Activated CD8-positive, alpha-beta memory T cell treated with anti-CD3 and anti-CD28 coated beads, Interleukin-2, amount 10 ng/mL, durations not matched to agents 7 days and 5 days (primary cell): ENCODE results near the gene CCDC188. TPM values are rescaled to one million over a fixed set of nuclear protein-coding genes. Genes with fewer than 3 reads are reported as not detected.

Experiments used
- ATAC-seq: fragments of 150-1000 bp; cut with Tn5 transposase; one replicate; pipeline ENCODE4 v1.10.0; 2021; ENCODE audit warnings: moderate library complexity
- CTCF ChIA-PET: fragments of 350-600 bp; sonication (Branson Sonifier 250); formaldehyde crosslinking; loops from one replicate; lab custom pipeline; 2021; ENCODE audit warnings: antibody characterized with exemption; lab: Charles Lee
- DNase-seq: peaks from one replicate; pipeline ENCODE4 v3.0.0-alpha.2; 2020
- H3K27ac Mint-ChIP-seq: one replicate; pipeline ENCODE4 v1.8.0; 2021; ENCODE audit warnings: mild to moderate bottlenecking, mixed read lengths
- H3K27me3 Mint-ChIP-seq: one replicate; pipeline ENCODE4 v1.8.0; 2021; ENCODE audit warnings: mixed read lengths
- H3K36me3 Mint-ChIP-seq: one replicate; pipeline ENCODE4 v1.8.0; 2021; ENCODE audit warnings: mild to moderate bottlenecking, mixed read lengths
- H3K4me1 Mint-ChIP-seq: one replicate; pipeline ENCODE4 v1.8.0; 2021; ENCODE audit warnings: mixed read lengths
- H3K4me3 Mint-ChIP-seq: one replicate; pipeline ENCODE4 v1.8.0; 2021; ENCODE audit warnings: mild to moderate bottlenecking, moderate library complexity, mixed read lengths
- H3K9me3 Mint-ChIP-seq: one replicate; pipeline ENCODE4 v1.8.0; 2022; ENCODE audit warnings: low read depth, mixed read lengths
- total RNA-seq, 2 experiments: library from RNA; stranded (reverse); gene quantifications; one replicate each; pipeline ENCODE4 v1.2.3, GENCODE V29; 2021

Gene CCDC188
- total RNA-seq, 2 experiments from 2014 or later = not detected

GRCh38 chr22:20116951-20117632, 33.8 kb downstream of the CCDC188 start, which contains the start of gene TRMT2A:
Gene TRMT2A (minus strand): TSS chr22:20117226. CDS start chr22:20116906, 320 bp downstream.
- H3K4me1 Mint-ChIP-seq = peaks cover 62% of the 10 kb centered on the region
- ATAC-seq (peak; percentile 86), DNase-seq (peak; percentile 98)
- peak within 1 kb of the TSS; percentile 91 for H3K27ac Mint-ChIP-seq
- CTCF ChIA-PET = interaction anchor here (0.8 to 2.6 kb wide), 8 partner anchors 12 to 146 kb away, joined by 3 to 17 read pairs (median 4); no protein-coding TSS in a partner anchor
- no peaks in the 10 kb centered on the region for H3K9me3 Mint-ChIP-seq
- H3K4me3 Mint-ChIP-seq = peak within 1 kb of the TSS; percentile 89
- no peaks in the 10 kb centered on the region for H3K27me3 Mint-ChIP-seq
- H3K36me3 Mint-ChIP-seq = peaks cover 44% of the 10 kb centered on the region

- H3K27me3 Mint-ChIP-seq = no peaks in the 10 kb centered on the region
- H3K9me3 Mint-ChIP-seq = no peaks in the 10 kb centered on the region
- peaks cover 63% of the 10 kb centered on the region for H3K4me1 Mint-ChIP-seq
- peak overlapping the region; percentile 91 for H3K27ac Mint-ChIP-seq
- CTCF ChIA-PET = interaction anchor here (2.2 to 2.6 kb wide), 2 partner anchors 13 to 15 kb away, joined by 9 to 17 read pairs; no protein-coding TSS in a partner anchor
- DNase-seq (no peak), ATAC-seq (no peak)
- peak overlapping the region; percentile 89 for H3K4me3 Mint-ChIP-seq
- H3K36me3 Mint-ChIP-seq = peaks cover 39% of the 10 kb centered on the region
These were observed 34.4 kb downstream of the CCDC188 start for GRCh38 chr22:20116376-20116950.

GRCh38 chr22:20115691-20116375, 35.0 kb downstream of the CCDC188 start, which contains the start of gene RANBP1:
Gene RANBP1 (plus strand): TSS chr22:20116104. CDS start chr22:20116185, 81 bp downstream.
- DNase-seq (no peak), ATAC-seq (no peak)
- H3K27me3 Mint-ChIP-seq = no peaks in the 10 kb centered on the region
- peaks cover 40% of the 10 kb centered on the region for H3K36me3 Mint-ChIP-seq
- peak within 1 kb of the TSS; percentile 91 for H3K27ac Mint-ChIP-seq
- peaks cover 67% of the 10 kb centered on the region for H3K4me1 Mint-ChIP-seq
- CTCF ChIA-PET = interaction anchor here (2.2 to 2.6 kb wide), 2 partner anchors 13 to 14 kb away, joined by 9 to 17 read pairs; no protein-coding TSS in a partner anchor
- H3K4me3 Mint-ChIP-seq = peak within 1 kb of the TSS; percentile 89
- no peaks in the 10 kb centered on the region for H3K9me3 Mint-ChIP-seq

DNA sequence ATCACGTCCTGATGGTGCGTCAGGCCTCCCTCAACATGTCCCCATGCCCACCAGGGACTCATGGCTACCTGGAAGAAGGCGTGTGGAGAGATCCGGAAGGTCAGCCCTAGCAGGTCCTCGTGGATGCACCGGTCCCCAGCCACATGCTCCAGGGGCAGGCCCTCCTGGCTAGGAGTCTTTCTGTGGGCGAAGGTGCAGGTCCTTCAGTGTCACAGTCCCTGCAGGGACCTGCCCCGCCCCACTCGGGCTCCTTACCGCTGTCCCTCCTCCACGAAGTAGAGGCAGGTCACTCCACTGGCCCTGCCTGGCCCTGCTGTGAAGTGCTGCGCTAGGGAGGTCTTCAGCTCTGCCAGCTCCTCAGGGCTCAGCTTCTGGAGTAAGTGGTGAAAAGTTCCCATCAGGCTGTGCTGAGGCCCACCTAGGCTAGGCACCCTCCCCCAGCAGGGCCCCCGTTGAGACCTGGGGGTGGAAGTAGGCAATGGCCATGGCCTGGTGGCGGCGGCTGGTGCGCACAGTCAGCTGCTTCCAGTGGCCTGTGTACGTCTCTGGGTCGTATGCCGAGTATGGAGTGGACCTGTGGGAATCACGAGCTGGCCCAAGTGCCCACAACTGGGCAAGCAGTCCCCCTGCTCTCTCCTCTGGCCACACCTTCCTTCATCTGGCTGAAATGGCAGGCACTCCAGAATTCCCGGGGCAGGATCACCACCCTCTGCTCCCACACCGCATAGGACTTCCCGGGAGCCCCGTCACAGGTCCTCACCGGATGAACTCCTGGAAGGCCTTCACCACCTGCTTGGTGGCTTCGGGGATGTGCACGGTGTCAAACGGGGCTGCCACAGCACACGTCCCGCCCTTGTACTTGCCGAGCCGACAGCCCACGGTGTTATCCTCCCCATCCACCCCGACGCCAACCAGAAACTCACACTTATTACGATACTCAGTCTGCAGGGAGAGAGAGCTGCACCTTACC, 36.1 kb downstream of the CCDC188 start:
- Mint-ChIP-seq H3K27me3 (no peaks in the 10 kb centered on the region), H3K36me3 (peaks cover 31% of the 10 kb centered on the region), H3K4me3 (peak overlapping the region; percentile 37), H3K27ac (peak overlapping the region; percentile 64), H3K4me1 (peaks cover 60% of the 10 kb centered on the region), H3K9me3 (no peaks in the 10 kb centered on the region)
- CTCF ChIA-PET = interaction anchor here (0.9 kb wide), 1 partner anchor 23 kb away, joined by 3 read pairs; no protein-coding TSS in a partner anchor
- DNase-seq (no peak), ATAC-seq (no peak)

- CTCF ChIA-PET = no interaction called here
These were observed 37.1 kb downstream of the CCDC188 start for GRCh38 chr22:20113551-20114310.

GRCh38 chr22:20112623-20113511, 38.0 kb downstream of the CCDC188 start:
- ATAC-seq = no peak
- H3K4me3 Mint-ChIP-seq = no peak overlapping the region
- DNase-seq = no peak
- CTCF ChIA-PET = interaction anchor here (2.9 kb wide), 1 partner anchor 11 kb away, joined by 21 read pairs; no protein-coding TSS in a partner anchor
- H3K27ac Mint-ChIP-seq = peak overlapping the region; percentile 70
- H3K36me3 Mint-ChIP-seq = peaks cover 20% of the 10 kb centered on the region
- peaks cover 46% of the 10 kb centered on the region for H3K4me1 Mint-ChIP-seq
- H3K27me3 Mint-ChIP-seq = no peaks in the 10 kb centered on the region
- no peaks in the 10 kb centered on the region for H3K9me3 Mint-ChIP-seq

More at GRCh38 chr22:20113551-20114310, 37.1 kb downstream of the CCDC188 start:
- H3K27me3 Mint-ChIP-seq = no peaks in the 10 kb centered on the region
- peaks cover 23% of the 10 kb centered on the region for H3K36me3 Mint-ChIP-seq
- ATAC-seq (no peak), DNase-seq (no peak)
- peak overlapping the region; percentile 64 for H3K27ac Mint-ChIP-seq
- peaks cover 51% of the 10 kb centered on the region for H3K4me1 Mint-ChIP-seq
- no peaks in the 10 kb centered on the region for H3K9me3 Mint-ChIP-seq
- peak overlapping the region; percentile 17 for H3K4me3 Mint-ChIP-seq

DNA sequence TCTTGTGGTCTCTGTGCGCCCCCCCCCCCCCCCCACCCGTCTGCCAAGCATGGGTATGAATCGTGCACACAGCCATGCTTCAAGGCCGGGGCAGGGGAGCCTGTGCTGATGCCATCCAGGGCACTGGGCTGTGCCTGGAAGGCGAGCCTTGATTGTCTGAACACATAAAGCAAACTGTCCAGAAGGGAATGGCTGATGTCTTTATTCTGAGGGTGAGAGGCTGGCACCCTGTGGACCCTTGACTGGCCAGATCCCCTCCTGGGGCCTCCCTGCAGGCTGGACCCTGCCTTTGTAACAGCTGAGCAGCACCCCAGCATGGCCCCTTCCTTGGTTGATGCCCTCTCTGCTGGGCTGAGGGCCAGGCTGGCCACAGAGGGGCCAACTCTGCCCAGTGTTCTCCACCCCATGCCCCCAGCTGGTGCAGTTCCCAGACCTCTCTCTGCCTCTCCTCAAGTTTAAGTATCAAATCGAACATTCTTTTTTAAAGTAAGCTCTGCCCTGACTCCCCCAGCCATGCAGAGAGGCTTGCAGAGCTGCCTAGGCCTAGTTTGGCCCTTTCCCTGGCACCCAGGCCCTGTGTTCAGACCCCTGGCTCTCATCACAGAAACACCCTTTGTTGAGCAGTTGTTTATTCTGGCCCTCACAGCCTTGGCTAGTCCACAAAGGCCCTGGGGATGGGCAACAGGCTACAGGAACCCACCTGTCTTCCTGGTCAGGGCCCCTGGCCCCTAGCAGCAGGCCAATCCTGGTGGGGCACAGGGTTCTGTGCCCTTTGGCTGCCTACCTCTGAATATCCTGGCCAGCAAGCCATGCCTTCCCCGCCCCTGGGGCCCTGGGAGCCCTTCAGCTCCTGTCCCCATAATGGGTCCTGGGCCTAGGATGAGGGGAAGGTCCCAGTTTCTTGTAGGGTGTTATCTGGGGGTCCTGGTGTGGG, 38.9 kb downstream of the CCDC188 start:
- H3K36me3 Mint-ChIP-seq = peaks cover 22% of the 10 kb centered on the region
- peaks cover 46% of the 10 kb centered on the region for H3K4me1 Mint-ChIP-seq
- no peak for DNase-seq
- ATAC-seq = peak; percentile 9
- CTCF ChIA-PET = interaction anchor here (0.7 to 2.9 kb wide), 11 partner anchors 10 to 158 kb away, joined by 4 to 21 read pairs (median 6); no protein-coding TSS in a partner anchor
- no peaks in the 10 kb centered on the region for H3K27me3 Mint-ChIP-seq
- H3K9me3 Mint-ChIP-seq = no peaks in the 10 kb centered on the region
- H3K4me3 Mint-ChIP-seq = peak overlapping the region; percentile 39
- peak overlapping the region; percentile 70 for H3K27ac Mint-ChIP-seq

- peak overlapping the region; percentile 82 for H3K27ac Mint-ChIP-seq
- DNase-seq (peak; percentile 65), ATAC-seq (peak; percentile 70)
- peaks cover 20% of the 10 kb centered on the region for H3K36me3 Mint-ChIP-seq
- peaks cover 43% of the 10 kb centered on the region for H3K4me1 Mint-ChIP-seq
- H3K27me3 Mint-ChIP-seq = no peaks in the 10 kb centered on the region
- H3K4me3 Mint-ChIP-seq = no peak overlapping the region
- CTCF ChIA-PET = interaction anchor here (0.7 to 2.9 kb wide), 15 partner anchors 9 to 157 kb away, joined by 3 to 21 read pairs (median 5); no protein-coding TSS in a partner anchor
- H3K9me3 Mint-ChIP-seq = no peaks in the 10 kb centered on the region
These were observed 39.7 kb downstream of the CCDC188 start for GRCh38 chr22:20111045-20111688.

- H3K4me3 Mint-ChIP-seq = no peak overlapping the region
- no peak for DNase-seq
- H3K27me3 Mint-ChIP-seq = no peaks in the 10 kb centered on the region
- no peaks in the 10 kb centered on the region for H3K9me3 Mint-ChIP-seq
- CTCF ChIA-PET = interaction anchor here (0.7 to 2.9 kb wide), 14 partner anchors 9 to 163 kb away, joined by 3 to 21 read pairs (median 4); no protein-coding TSS in a partner anchor
- peak overlapping the region; percentile 82 for H3K27ac Mint-ChIP-seq
- ATAC-seq = no peak
- peaks cover 38% of the 10 kb centered on the region for H3K4me1 Mint-ChIP-seq
- peaks cover 18% of the 10 kb centered on the region for H3K36me3 Mint-ChIP-seq
These were observed 40.4 kb downstream of the CCDC188 start for GRCh38 chr22:20110359-20110985.
